Coronary artery (tissue), 2 donors: ENCODE measurements around the gene DVL1.

ENCODE experiments used
- DNase-seq: peaks from one replicate; pipeline ENCODE4 v3.0.0-alpha.2; 2017; ENCODE audit warnings: low spot score
- H3K27ac ChIP-seq, 2 donors: fragments of 200-600 bp; sonication (generic); one replicate each; pipeline ENCODE4 v1.5.1; 2016 to 2019
- H3K4me3 ChIP-seq: fragments of 200-600 bp; sonication (generic); 2 replicates; pipeline ENCODE4 v1.5.1; 2016; ENCODE audit warnings: mild to moderate bottlenecking, moderate library complexity
- CTCF ChIP-seq: fragments of 200-600 bp; sonication (generic); IDR thresholded peaks from one replicate; pipeline ENCODE4 v1.5.1; 2019; ENCODE audit warnings: antibody characterized with exemption

The DVL1 gene

GRCh38 chr1:1349256-1350012 lies at the start of gene DVL1:
Gene DVL1, minus strand, starts transcription at chr1:1349418. Its CDS starts 353 bp downstream, at chr1:1349065.
- TF ChIP-seq CTCF, result peak; percentile 25
- DNase-seq, result no peak
- peak within 1 kb of the TSS; percentile 75 for H3K4me3 ChIP-seq
- peak within 1 kb of the TSS; percentile 57 to 86 for H3K27ac ChIP-seq

GRCh38 chr1:1398677-1399186 lies 49.5 kb upstream of the DVL1 start:
- no peak for TF ChIP-seq CTCF
- no peak for DNase-seq
- H3K4me3 ChIP-seq, result peak overlapping the region; percentile 100
- H3K27ac ChIP-seq, result peak overlapping the region; percentile 67 to 92

GRCh38 chr1:1397839-1398523 lies 48.8 kb upstream of the DVL1 start:
- no peak for DNase-seq
- no peak overlapping the region for H3K27ac ChIP-seq
- peak overlapping the region; percentile 100 for H3K4me3 ChIP-seq
- TF ChIP-seq CTCF, result no peak

GRCh38 chr1:1395166-1395565 lies 45.9 kb upstream of the DVL1 start:
- no peak overlapping the region for H3K4me3 ChIP-seq
- H3K27ac ChIP-seq, result no peak overlapping the region
- TF ChIP-seq CTCF, result no peak
- DNase-seq, result no peak

- no peak overlapping the region for H3K27ac ChIP-seq
- no peak overlapping the region for H3K4me3 ChIP-seq
- TF ChIP-seq CTCF, result no peak
- DNase-seq, result no peak
Measured at GRCh38 chr1:1394116-1394515, 44.9 kb upstream of the DVL1 start.

- no peak for DNase-seq
- H3K27ac ChIP-seq, result no peak overlapping the region
- no peak for TF ChIP-seq CTCF
Measured at GRCh38 chr1:1393428-1393827, 44.2 kb upstream of the DVL1 start.

More at GRCh38 chr1:1393428-1393827, 44.2 kb upstream of the DVL1 start:
- no peak overlapping the region for H3K4me3 ChIP-seq
